GM21723 (cell line): Measurements from ENCODE around the gene GRIN2D.
"Not testable (repeated sequence)": the region's sequence is repeated elsewhere in the genome, so short reads cannot be mapped to it uniquely, and the experiment has no call there.

Source experiments
- ATAC-seq: cut with Tn5 transposase; IDR thresholded peaks from one replicate; pipeline ENCODE4 v1.9.1; 2021; ENCODE audit warnings: mild to moderate bottlenecking, moderate library complexity; ENCODE audit not compliant: unreplicated experiment

GRIN2D gene

DNA sequence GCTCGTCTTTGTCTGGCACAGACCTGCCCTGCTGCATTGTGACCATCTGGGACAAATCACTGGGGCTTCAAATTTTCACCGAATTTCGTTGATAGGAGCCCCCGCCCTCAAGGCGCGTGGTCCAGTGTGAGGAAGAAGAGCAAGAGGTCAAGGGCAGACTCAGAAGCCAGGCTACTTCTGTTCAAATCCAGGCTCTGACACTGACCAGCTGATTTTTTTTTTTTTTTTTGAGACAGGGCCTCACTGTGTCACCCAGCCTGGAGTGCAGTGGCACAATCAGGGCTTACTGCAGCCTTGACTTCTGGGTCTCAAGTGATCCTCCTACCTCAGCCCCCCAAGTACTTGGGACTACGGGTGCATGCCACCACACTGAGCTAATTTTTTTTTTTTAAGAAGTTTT is 22.1 kb upstream of the GRIN2D start:
- no peak for ATAC-seq

DNA sequence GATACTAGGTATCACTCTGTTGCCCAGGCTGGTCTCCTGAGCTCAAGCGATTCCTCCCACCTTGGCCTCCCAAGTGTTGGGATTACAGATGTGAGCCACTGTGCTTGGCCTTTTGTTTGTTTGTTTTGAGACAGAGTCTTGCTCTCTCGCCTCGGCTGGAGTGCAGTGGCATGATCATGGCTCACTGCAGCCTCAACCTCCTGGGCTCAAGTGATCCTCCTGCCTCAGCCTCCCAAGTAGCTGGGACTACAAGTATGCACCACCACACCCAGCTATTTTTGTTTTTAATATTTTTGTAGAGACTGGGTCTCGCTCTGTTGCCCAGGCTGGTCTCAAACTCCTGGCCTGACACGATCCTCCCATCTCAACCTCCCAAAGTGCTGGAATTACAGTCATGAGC is 21.7 kb upstream of the GRIN2D start:
- not testable (repeated sequence) for ATAC-seq

GRCh38 chr19:48372904-48373303 is 20.6 kb upstream of the GRIN2D start:
- ATAC-seq, result no peak

DNA sequence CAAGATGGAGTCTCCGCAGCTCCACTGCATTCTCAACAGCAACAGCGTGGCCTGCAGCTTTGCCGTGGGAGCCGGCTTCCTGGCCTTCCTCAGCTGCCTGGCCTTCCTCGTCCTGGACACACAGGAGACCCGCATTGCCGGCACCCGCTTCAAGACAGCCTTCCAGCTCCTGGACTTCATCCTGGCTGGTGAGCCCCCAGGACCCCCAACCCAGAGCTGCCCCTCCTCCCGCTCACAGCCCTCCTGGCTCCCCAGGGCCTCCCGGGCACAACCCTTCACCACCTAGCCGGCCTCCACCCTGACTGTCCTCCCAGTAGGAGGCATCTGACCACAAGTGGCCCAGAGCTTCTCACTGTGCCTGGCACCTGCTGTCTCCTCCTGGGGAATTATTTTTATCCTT is 19.9 kb upstream of the GRIN2D start:
- no peak for ATAC-seq

DNA sequence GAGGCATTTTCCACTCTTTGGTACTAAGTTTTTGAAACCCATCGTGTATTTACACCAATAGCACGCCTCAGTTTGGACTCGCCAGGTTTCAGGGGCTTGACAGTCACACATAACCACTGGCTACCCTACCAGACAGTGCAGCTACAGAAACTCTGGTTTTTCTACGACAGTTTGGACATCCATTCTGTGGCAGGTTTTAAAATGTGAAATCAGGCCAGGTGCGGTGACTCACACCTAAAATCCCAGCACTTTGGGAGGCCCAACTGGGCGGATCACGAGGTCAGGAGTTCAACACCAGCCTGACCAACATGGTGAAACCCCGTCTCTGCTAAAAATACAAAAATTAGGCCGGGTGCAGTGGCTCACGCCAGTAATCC is 15.3 kb upstream of the GRIN2D start:
- no peak for ATAC-seq

DNA sequence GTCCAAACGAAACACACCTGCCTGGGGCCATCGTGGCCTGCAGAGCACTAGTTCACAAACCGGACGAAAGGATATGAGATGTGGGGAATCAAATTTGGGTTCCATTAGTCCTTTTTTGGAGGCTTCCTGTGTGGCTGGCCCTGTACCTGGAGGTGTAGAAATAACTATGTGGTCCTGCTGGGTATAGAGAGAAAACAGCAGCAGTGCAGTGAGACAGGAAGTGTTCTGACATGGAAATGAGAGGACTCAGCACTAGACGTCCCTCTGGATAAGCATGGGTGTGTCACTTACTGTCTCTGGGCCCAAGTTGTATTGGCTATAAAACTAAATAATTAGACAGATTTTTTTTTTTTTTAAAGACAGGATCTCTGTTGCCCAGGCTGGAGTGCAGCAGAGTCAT is 14.4 kb upstream of the GRIN2D start:
- ATAC-seq, result no peak

DNA sequence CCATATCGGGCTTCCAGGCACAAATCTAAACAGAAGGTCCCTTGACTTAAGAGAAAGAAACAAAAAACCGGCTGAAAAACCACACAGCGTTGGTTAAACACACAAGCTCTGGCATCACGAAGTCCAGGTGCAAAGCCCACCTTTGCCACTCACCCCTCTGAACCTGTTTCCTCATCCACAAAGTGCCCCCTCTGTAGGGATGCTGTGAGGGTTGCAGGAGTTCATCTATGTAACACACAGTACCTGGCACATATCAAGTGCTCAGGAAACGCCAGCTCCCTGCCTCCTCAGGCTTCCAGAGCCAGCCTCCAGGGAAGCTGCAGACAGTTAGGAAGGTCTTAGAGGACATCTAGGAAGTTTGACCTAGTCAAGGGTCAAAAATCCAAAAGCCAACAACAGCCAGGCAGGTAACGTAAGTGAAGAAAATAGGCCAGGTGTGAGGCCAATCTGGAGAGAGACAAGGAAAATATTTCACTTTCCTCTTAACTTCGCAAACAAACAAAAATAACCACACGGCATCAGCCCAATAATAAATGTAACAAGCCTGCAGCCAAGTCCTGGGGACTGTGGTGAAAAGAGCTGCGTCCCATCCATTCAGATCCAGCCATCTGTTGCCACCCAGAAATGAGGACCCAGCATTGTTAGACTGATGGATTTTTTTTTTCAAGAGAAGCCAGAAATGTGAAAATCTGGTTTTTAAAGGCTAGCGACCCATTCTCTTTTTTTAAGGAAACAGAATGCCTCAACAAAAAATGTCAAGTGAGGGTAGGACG is 12.1 kb upstream of the GRIN2D start:
- no peak for ATAC-seq

- no peak for ATAC-seq
These were observed 11.2 kb upstream of the GRIN2D start for GRCh38 chr19:48382286-48382685.

GRCh38 chr19:48385461-48386087 is 7.9 kb upstream of the GRIN2D start:
- no peak for ATAC-seq

GRCh38 chr19:48386981-48387380 is 6.5 kb upstream of the GRIN2D start:
- no peak for ATAC-seq

- ATAC-seq, result no peak
These were observed 3.0 kb upstream of the GRIN2D start for GRCh38 chr19:48390188-48391099.

DNA sequence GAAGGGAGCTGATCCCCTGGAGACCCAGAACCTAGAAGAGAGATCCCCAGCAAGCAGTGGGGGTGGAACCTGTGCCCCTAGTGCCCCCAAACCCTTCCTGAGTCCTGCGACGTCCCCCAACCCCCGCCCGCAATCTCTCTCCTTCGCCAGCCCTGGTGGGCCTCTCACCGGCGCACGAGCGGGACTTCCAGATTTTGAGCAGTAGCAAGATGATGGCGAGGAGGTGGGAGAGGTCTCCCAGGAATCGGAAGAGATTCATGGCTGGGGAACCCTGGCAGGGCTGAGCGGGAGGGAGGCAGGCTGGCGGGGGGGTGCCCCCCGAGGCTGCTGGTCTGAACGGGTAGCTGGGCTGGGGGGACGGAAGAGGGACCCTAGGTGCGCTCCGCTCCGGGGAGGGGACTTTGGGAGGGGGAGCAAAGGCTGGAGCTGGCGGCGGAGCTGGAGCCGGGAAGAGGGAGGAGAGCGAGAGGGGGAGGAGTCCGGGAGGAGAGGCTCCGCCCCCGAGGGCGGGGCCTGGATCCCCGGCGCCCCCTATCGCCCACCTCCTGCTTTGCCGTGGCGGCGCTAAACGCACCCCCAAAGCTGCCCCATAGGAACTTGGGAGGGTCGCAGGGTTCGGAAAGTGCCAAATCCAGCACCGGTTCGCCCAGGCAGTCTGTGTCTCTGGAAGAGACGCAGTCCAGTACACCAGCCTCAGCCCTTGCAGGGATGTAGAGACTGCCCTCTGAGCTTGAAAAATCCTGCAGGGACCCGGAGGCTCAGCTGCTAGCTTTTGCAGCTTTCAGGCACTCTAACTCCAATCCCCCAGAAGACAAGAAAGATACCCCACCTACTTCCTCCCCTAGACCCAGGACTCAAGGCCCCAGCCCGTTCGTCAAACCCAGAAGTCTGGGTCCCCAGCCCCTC is 2.1 kb upstream of the GRIN2D start, which contains the start of gene KDELR1:
KDELR1 (minus strand) TSS at position 452 of the 906 bp plus-strand sequence; CDS start at position 259, 193 bp downstream.
- ATAC-seq, result no peak

DNA sequence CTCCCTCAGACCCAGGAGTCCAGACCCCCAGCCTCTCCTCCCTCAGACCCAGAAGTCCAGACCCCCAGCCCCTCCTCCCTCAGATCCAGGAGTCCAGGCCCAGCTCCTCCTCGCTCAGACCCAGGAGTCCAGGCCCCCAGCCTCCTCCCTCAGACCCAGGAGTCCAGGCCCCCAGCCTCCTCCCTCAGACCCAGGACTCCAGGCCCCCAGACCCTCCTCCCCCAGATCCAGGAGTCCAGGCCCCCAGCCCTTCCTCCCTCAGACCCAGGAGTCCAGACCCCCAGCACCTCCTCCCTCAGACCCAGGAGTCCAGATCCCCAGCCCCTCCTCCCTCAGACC is 1.5 kb upstream of the GRIN2D start:
- not testable (repeated sequence) for ATAC-seq

GRCh38 chr19:48392860-48393558 is 459 bp upstream of the GRIN2D start:
- ATAC-seq, result no peak

- ATAC-seq, result no peak
These were observed 1.1 kb downstream of the GRIN2D start for GRCh38 chr19:48394331-48395169.

DNA sequence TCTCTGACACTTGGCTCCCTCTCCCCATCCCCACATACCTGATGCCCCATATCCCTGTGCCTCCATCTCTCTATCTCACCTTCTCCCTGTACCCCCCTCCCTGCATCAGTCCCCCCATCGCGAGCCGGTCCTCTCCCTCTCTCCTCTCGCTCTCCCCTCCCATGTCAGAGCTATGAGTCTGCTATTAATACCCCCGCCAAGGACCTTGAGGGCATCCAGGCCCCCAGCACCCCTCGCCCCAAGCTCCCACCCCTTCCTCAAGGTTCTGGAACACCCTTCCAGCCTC is 1.6 kb downstream of the GRIN2D start:
- ATAC-seq, result no peak

- no peak for ATAC-seq
These were observed 2.0 kb downstream of the GRIN2D start for GRCh38 chr19:48395499-48395898.

DNA sequence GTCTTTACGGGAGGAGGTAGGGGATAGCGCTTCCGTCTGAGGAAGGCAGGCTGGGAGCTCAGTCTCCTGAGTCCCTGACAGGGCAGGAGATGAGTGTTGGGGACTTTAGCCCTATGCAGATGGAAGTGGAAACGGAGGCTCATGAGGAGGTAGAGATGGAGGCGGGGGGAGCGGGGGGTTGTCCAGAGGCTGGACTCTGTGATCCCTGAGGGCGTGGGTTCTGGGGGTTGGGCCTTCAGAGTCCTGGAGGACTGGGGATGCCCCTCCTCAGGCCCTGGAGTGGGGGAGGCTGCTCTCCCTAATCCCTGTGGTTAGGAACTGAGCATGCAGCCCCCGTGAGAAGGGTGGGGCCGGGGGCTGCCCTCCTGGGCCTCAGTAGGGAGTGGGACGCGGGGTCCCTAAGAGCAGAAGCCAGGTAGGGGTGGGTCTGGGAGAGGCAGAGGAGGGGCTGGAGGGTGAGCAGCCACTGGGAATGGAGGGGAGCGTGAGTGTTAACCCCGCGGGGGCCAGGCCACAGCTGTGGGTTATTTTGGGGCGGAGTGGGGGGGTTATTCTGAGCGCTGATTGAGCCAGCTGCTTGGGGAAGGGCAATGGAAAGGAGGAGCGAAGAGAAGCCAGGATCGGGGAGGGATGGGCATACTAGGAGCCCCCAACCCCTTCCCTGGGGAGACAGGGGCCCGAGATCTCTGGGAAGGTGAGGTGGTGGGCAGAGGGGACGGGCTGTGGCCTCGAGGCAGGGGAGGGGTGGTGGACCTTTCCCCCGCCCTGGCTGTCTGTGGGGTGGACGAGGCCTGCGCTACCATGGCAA is 2.8 kb downstream of the GRIN2D start:
- ATAC-seq, result no peak

- no peak for ATAC-seq
These were observed 3.3 kb downstream of the GRIN2D start for GRCh38 chr19:48396824-48397176.
